GM12873 (cell line): ENCODE data around the gene ZFHX3.

ENCODE experiments used
- TF ChIP-seq, protein P1 (sequence below): IDR thresholded peaks from 2 replicates; pipeline ENCODE4 v1.5.1; 2012; ENCODE audit warnings: low read depth, mild to moderate bottlenecking, moderate library complexity, low read length, control low read depth; ENCODE audit not compliant: insufficient read depth; ENCODE audit errors: missing control alignments

The ZFHX3 gene

GRCh38 chr16:72798264-72798663 is 249.7 kb downstream of the ZFHX3 start:
- TF ChIP-seq, protein P1, sequence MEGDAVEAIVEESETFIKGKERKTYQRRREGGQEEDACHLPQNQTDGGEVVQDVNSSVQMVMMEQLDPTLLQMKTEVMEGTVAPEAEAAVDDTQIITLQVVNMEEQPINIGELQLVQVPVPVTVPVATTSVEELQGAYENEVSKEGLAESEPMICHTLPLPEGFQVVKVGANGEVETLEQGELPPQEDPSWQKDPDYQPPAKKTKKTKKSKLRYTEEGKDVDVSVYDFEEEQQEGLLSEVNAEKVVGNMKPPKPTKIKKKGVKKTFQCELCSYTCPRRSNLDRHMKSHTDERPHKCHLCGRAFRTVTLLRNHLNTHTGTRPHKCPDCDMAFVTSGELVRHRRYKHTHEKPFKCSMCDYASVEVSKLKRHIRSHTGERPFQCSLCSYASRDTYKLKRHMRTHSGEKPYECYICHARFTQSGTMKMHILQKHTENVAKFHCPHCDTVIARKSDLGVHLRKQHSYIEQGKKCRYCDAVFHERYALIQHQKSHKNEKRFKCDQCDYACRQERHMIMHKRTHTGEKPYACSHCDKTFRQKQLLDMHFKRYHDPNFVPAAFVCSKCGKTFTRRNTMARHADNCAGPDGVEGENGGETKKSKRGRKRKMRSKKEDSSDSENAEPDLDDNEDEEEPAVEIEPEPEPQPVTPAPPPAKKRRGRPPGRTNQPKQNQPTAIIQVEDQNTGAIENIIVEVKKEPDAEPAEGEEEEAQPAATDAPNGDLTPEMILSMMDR: no peak

DNA sequence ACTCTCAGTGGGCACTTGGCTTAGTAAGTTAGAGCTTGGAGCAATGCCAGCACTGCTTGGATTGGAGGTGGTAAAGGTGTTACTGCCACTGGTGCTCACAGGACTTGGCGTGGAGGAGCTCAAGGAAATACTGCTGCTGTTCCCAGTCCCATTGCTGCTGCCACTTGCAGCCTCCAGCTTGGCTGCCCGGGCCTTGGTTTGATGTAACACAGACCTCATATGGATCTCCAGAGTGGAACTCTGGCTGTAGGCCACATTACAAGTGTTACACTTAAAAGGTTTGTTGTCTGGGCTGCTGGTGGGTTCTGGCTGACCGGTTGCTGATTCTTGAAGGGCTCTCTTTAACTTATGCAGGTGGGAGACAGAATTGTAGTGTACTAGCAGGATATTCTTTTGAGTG is 250.3 kb downstream of the ZFHX3 start:
- TF ChIP-seq, protein P1: no peak

DNA sequence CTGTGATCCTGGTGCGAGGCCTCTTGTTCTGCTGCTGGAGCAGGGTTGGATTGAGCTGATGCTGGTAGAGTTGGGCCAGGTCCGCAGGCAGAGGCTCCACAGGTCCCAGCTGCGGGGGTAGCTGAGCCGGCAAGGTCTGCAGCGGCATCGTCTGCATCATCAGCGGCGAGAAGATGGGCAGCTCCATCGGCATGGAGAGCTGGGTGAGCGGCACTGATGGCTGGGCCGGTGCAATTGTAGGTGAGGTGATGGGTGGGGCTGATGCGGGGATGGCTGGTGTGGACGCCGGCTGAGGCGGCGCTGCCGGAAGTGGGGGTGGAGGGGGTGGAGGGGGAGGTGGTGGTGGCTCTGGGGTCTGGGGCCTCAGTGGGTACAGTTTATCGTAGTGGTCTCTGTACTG is 251.7 kb downstream of the ZFHX3 start:
- TF ChIP-seq, protein P1: no peak

DNA sequence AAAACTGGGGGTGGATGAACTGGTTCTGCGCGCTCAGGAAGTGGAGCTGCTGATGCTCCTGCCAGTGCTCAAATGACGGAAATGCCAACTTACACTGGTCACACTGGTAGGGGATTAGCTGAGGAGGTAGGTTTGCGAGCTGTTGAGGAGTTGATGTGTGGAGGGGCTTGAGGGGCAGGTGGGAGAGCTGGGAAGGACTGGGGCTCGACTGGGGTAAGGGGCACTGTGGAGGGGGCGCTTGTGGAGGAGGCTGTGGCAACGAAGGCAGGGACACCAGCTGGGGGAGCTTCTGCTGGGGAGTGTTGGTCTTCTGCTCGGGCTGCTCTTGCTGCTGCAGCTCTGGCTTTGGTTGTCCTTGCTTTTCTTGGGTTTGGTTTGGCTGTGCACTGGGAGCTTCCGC is 252.9 kb downstream of the ZFHX3 start:
- TF ChIP-seq, protein P1: no peak

- TF ChIP-seq, protein P1: no peak
Observed at GRCh38 chr16:72794319-72794718, 253.6 kb downstream of the ZFHX3 start.

DNA sequence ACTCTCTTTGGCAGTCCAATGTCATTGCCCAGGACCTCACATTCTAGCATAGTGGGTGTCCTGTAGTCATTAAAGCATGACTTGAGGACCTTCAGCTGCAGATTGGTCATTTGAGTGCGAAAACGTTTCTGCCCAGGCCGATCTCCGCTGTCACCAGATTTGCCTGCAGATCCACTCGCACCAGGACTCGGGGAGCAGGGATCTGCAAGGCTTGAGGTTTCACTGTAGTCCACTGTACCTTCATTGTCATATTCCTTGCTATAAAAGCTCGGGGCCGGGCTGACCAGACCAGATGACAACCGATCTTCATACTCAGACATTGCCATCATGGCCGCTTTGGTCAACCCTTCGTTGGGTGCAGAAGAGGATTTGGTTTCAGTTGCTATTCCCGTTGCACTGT is 254.2 kb downstream of the ZFHX3 start:
- TF ChIP-seq, protein P1: no peak

DNA sequence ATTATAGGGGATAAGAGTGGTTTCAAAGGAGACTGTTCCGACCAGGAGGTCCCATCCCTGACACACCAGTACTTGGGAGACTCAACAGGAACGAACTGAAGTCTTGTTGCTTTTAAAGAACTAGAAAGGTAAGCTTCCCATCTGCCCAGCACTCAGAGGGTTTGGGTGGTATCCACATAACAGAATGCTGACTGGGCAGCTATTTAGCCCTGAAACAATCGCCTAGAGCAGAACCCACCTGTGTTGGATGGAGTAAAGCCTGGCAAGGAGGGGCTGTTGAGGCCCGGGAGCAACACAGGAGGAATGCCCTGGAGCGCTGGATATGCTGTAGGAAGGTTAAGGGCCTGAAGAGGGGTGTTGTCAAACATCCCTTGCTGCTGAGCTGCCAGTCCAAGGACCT is 254.9 kb downstream of the ZFHX3 start:
- TF ChIP-seq, protein P1: no peak

DNA sequence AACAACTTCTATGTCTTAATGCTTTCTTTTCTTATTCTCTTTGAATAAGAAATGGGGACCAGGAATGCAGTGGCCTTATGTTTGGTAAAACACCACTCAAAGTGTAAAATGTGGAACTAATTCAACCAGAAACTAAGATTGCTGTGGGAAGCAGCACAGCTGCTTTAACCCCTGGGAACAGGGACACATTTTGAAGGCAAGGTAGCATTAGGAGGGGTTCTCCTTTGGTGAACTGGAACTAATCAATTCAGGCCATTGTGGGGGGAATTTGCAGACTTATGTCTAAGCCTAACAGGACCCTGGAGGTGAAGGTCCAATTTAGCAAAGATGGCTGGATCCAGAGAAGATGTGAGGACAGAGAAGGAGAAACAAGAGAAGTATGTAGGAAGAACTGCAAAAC is 256.1 kb downstream of the ZFHX3 start:
- TF ChIP-seq, protein P1: no peak
